ENCODE data around the gene ELMO1. TPM values are rescaled to one million over a fixed set of nuclear protein-coding genes. Genes with fewer than 3 reads are reported as not detected.

ELMO1 gene
- total RNA-seq, 4 donors from 2014 or later, result 24.6 to 120 (median 71.9) TPM

- intact Hi-C loops (cut with DNase I; ENCODE audit: low total_unique reads) (no loop called here), in situ Hi-C loops (cut with MboI; ENCODE audit: low pct_ligation_motif_present in 1 of 4, low pct_unique_long_range_greater_than_20kb in 1 of 4, low sequenced_read_pairs in 3 of 4) (no loop called here)
- Histone ChIP-seq H3K27ac (no peak overlapping the region), H3K27me3 (no peaks in the 10 kb centered on the region), H3K36me3 (no peaks in the 10 kb centered on the region), H3K9me3 (no peaks in the 10 kb centered on the region), H3K4me3 (no peak overlapping the region), H3K4me1 (no peaks in the 10 kb centered on the region)
- DNase-seq, result no peak
- TF ChIP-seq CTCF (IDR thresholded peaks at IDR 0.05) (no peak), POLR2AphosphoS5 (IDR thresholded peaks at IDR 0.05) (no peak), POLR2A (IDR thresholded peaks at IDR 0.05) (no peak), EP300 (IDR thresholded peaks at IDR 0.05; ENCODE audit: low read depth) (no peak)
- 58 to 100% methylated on average over 1 to 2 of the region's 2 CpGs for WGBS, 2 donors (ENCODE audit: low coverage in 1 of 2)
Measured at GRCh38 chr7:36875794-36876193, 572.9 kb downstream of the ELMO1 start.

DNA sequence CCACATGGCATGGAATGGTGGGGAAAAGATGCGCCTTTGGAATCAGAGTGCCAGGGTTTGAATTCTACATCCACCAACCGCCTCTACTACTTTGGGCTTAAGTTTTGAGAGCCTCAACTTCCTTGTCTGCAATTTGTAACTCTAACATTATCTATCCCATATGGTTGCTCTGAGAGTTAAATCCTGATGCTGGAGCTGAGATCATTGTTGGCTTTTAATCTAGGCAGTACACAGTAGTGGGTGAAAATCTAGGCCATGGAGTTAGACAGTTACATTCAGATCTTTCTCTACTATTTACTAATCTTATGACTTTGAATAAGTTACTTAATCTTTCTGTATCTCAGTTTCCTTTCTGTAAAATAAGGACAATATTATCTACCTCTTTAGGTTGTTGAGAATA lies 574.6 kb downstream of the ELMO1 start:
- Histone ChIP-seq H3K27ac (no peak overlapping the region), H3K9me3 (no peaks in the 10 kb centered on the region), H3K27me3 (no peaks in the 10 kb centered on the region), H3K4me1 (no peaks in the 10 kb centered on the region), H3K36me3 (no peaks in the 10 kb centered on the region), H3K4me3 (no peak overlapping the region)
- DNase-seq, result no peak
- in situ Hi-C loops (cut with MboI; ENCODE audit: low pct_ligation_motif_present in 1 of 4, low pct_unique_long_range_greater_than_20kb in 1 of 4, low sequenced_read_pairs in 3 of 4) (no loop called here), intact Hi-C loops (cut with DNase I; ENCODE audit: low total_unique reads) (no loop called here)
- WGBS, 2 donors (ENCODE audit: low coverage in 1 of 2), result 100% methylated on average over 2 of the region's 2 CpGs; no CpG with 5 or more reads in 1 of the 2 donors
- TF ChIP-seq POLR2A (IDR thresholded peaks at IDR 0.05) (no peak), EP300 (IDR thresholded peaks at IDR 0.05; ENCODE audit: low read depth) (no peak), POLR2AphosphoS5 (IDR thresholded peaks at IDR 0.05) (no peak), CTCF (IDR thresholded peaks at IDR 0.05) (no peak)

GRCh38 chr7:36871863-36872262 lies 576.8 kb downstream of the ELMO1 start:
- no peak for TF ChIP-seq POLR2A (IDR thresholded peaks at IDR 0.05)
- no peak for TF ChIP-seq POLR2AphosphoS5 (IDR thresholded peaks at IDR 0.05)
- no peak for TF ChIP-seq CTCF (IDR thresholded peaks at IDR 0.05)
- no peak for TF ChIP-seq EP300 (IDR thresholded peaks at IDR 0.05; ENCODE audit: low read depth)

GRCh38 chr7:36871355-36871738 lies 577.3 kb downstream of the ELMO1 start:
- in situ Hi-C loops (cut with MboI; ENCODE audit: low pct_ligation_motif_present in 1 of 4, low pct_unique_long_range_greater_than_20kb in 1 of 4, low sequenced_read_pairs in 3 of 4) (no loop called here), intact Hi-C loops (cut with DNase I; ENCODE audit: low total_unique reads) (no loop called here)
- Histone ChIP-seq H3K9me3 (no peaks in the 10 kb centered on the region), H3K4me1 (no peaks in the 10 kb centered on the region), H3K27ac (no peak overlapping the region), H3K36me3 (no peaks in the 10 kb centered on the region), H3K4me3 (no peak overlapping the region), H3K27me3 (no peaks in the 10 kb centered on the region)
- WGBS, 2 donors (ENCODE audit: low coverage in 1 of 2), result 67 to 91% methylated on average over 1 of the region's 1 CpG
- no peak for TF ChIP-seq EP300 (IDR thresholded peaks at IDR 0.05; ENCODE audit: low read depth)
- TF ChIP-seq POLR2AphosphoS5 (IDR thresholded peaks at IDR 0.05), result no peak
- TF ChIP-seq POLR2A (IDR thresholded peaks at IDR 0.05), result no peak
- no peak for DNase-seq

More at GRCh38 chr7:36871863-36872262, 576.8 kb downstream of the ELMO1 start:
- DNase-seq, result no peak
- Histone ChIP-seq H3K9me3 (no peaks in the 10 kb centered on the region), H3K27ac (no peak overlapping the region), H3K27me3 (no peaks in the 10 kb centered on the region), H3K4me3 (no peak overlapping the region), H3K4me1 (no peaks in the 10 kb centered on the region), H3K36me3 (no peaks in the 10 kb centered on the region)
- intact Hi-C loops (cut with DNase I; ENCODE audit: low total_unique reads), result no loop called here
- in situ Hi-C loops (cut with MboI; ENCODE audit: low pct_ligation_motif_present in 1 of 4, low pct_unique_long_range_greater_than_20kb in 1 of 4, low sequenced_read_pairs in 3 of 4), result no loop called here

Measured in transverse colon (tissue), 4 donors.